HG03064 (cell line): ENCODE results near the gene PRICKLE2.

Source experiments
- ATAC-seq: cut with Tn5 transposase; IDR thresholded peaks from one replicate; pipeline ENCODE4 v1.9.1; 2021; ENCODE audit warnings: low read depth; ENCODE audit not compliant: unreplicated experiment

Gene PRICKLE2

GRCh38 chr3:64163019-64163754 lies 62.1 kb downstream of the PRICKLE2 start:
- ATAC-seq: no peak

GRCh38 chr3:64161481-64161952 lies 63.7 kb downstream of the PRICKLE2 start:
- no peak for ATAC-seq

GRCh38 chr3:64160000-64160695 lies 65.1 kb downstream of the PRICKLE2 start:
- no peak for ATAC-seq

GRCh38 chr3:64158334-64158733 lies 66.9 kb downstream of the PRICKLE2 start:
- no peak for ATAC-seq

GRCh38 chr3:64157150-64158035 lies 67.9 kb downstream of the PRICKLE2 start:
- ATAC-seq: no peak

GRCh38 chr3:64155328-64155727 lies 69.9 kb downstream of the PRICKLE2 start:
- no peak for ATAC-seq

- ATAC-seq: no peak
These were observed 72.4 kb downstream of the PRICKLE2 start for GRCh38 chr3:64152676-64153466.

GRCh38 chr3:64152086-64152485 lies 73.2 kb downstream of the PRICKLE2 start:
- no peak for ATAC-seq

GRCh38 chr3:64151342-64151871 lies 73.9 kb downstream of the PRICKLE2 start:
- ATAC-seq: no peak

- no peak for ATAC-seq
These were observed 74.6 kb downstream of the PRICKLE2 start for GRCh38 chr3:64150623-64151207.

- ATAC-seq: no peak
These were observed 75.4 kb downstream of the PRICKLE2 start for GRCh38 chr3:64149886-64150285.

- ATAC-seq: no peak
These were observed 76.2 kb downstream of the PRICKLE2 start for GRCh38 chr3:64148955-64149653.

- ATAC-seq: no peak
These were observed 78.1 kb downstream of the PRICKLE2 start for GRCh38 chr3:64147211-64147610.

GRCh38 chr3:64145438-64145837 lies 79.8 kb downstream of the PRICKLE2 start:
- ATAC-seq: no peak

GRCh38 chr3:64144241-64144900 lies 80.9 kb downstream of the PRICKLE2 start:
- ATAC-seq: no peak

- ATAC-seq: no peak
These were observed 81.7 kb downstream of the PRICKLE2 start for GRCh38 chr3:64143409-64144130.

- no peak for ATAC-seq
These were observed 83.8 kb downstream of the PRICKLE2 start for GRCh38 chr3:64141476-64141875.

- ATAC-seq: no peak
These were observed 84.6 kb downstream of the PRICKLE2 start for GRCh38 chr3:64140651-64141050.
